ENCODE data around the gene MUC22. TPM values are rescaled to one million over a fixed set of nuclear protein-coding genes. Genes with fewer than 3 reads are reported as not detected.

The MUC22 gene
- total and polyA plus RNA-seq, 10 of the 15 experiments (the other 5 are each of a cell fraction or from before 2014, with no cell fraction given), result under 0.01 to 0.09 (median 0.04) TPM; not detected in 4

DNA sequence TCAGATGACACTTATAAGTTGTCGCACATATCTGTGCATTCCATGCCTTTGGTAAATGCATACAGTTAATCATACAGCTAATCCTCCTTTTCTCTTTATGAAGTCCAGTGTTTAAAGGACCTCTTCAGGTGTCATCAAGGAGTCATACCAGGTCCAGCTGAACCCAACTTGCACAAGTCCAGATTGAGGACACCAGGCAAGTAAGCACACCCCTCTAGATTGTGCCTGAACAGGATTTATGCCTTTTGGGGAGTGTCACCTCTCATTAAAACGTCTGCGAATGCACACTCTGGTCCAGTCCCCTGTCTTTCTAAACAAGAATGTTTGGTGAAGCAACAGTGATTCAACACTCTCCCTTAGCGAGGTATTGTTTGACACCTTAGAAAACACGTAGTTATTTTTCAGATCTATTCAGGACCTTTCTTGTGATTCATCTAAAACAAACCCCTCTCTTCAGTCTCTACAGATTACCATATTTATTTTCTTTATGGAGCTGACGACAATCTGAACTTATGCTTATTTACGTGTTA lies 53.7 kb downstream of the MUC22 start:
- Histone ChIP-seq H3K4me3 (no peak overlapping the region), H3K27me3 (replicated peaks in 1 of 2; ENCODE audit: control insufficient read depth in 2 of 2, insufficient read depth in 2 of 2, low read length in 1 of 2) (no peaks in the 10 kb centered on the region; a peak in 1 of 4 replicates), H3K79me2 (ENCODE audit: control insufficient read depth, insufficient read depth, low read length) (no peaks in the 10 kb centered on the region), H3K9ac (ENCODE audit: control insufficient read depth, insufficient read depth, low read length) (no peak overlapping the region), H3K27ac (ENCODE audit: control insufficient read depth, insufficient read depth) (no peak overlapping the region), H3K9me3 (replicated peaks; ENCODE audit: control insufficient read depth, insufficient read depth, low read length) (no peaks in the 10 kb centered on the region), H4K20me1 (ENCODE audit: control insufficient read depth, insufficient read depth) (no peaks in the 10 kb centered on the region), H2AFZ (ENCODE audit: control insufficient read depth, low read depth, low read length) (no peak overlapping the region), H3K36me3 (ENCODE audit: control insufficient read depth in 2 of 2, insufficient read depth in 2 of 2, low read length in 1 of 2) (no peaks in the 10 kb centered on the region), H3K4me1 (ENCODE audit: control insufficient read depth, insufficient read depth, low read length) (no peaks in the 10 kb centered on the region), H3K4me2 (ENCODE audit: control insufficient read depth, insufficient read depth) (no peak overlapping the region)
- DNase-seq (ENCODE audit: low read depth, low spot score) (no peak), FAIRE-seq (no peak), ATAC-seq (no peak)
- CTCF ChIA-PET, result interaction anchor here (0.6 to 5.1 kb wide), 3 partner anchors 16 to 148 kb away, joined by 3 to 27 read pairs (median 6); no protein-coding TSS in a partner anchor
- 59% methylated on average over 7 of the region's 7 CpGs for WGBS (ENCODE audit: insufficient coverage, insufficient replicate concordance, low lambda C conversion rate, missing lambda C conversion rate)
- TF ChIP-seq HDGF (IDR thresholded peaks at IDR 0.05) (no peak), SMC3 (IDR thresholded peaks at IDR 0.05; ENCODE audit: borderline replicate concordance, low read length) (no peak), JUNB (IDR thresholded peaks at IDR 0.05) (no peak), EED (IDR thresholded peaks at IDR 0.05; ENCODE audit: low read depth) (no peak), TARDBP (IDR thresholded peaks at IDR 0.05; ENCODE audit: borderline replicate concordance) (no peak), RB1 (IDR thresholded peaks at IDR 0.05; ENCODE audit: borderline replicate concordance) (no peak)
- TF ChIP-seq, protein P1, sequence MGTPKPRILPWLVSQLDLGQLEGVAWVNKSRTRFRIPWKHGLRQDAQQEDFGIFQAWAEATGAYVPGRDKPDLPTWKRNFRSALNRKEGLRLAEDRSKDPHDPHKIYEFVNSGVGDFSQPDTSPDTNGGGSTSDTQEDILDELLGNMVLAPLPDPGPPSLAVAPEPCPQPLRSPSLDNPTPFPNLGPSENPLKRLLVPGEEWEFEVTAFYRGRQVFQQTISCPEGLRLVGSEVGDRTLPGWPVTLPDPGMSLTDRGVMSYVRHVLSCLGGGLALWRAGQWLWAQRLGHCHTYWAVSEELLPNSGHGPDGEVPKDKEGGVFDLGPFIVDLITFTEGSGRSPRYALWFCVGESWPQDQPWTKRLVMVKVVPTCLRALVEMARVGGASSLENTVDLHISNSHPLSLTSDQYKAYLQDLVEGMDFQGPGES (IDR thresholded peaks at IDR 0.05), result no peak
- TF ChIP-seq, protein P2, sequence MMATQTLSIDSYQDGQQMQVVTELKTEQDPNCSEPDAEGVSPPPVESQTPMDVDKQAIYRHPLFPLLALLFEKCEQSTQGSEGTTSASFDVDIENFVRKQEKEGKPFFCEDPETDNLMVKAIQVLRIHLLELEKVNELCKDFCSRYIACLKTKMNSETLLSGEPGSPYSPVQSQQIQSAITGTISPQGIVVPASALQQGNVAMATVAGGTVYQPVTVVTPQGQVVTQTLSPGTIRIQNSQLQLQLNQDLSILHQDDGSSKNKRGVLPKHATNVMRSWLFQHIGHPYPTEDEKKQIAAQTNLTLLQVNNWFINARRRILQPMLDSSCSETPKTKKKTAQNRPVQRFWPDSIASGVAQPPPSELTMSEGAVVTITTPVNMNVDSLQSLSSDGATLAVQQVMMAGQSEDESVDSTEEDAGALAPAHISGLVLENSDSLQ (IDR thresholded peaks at IDR 0.05), result no peak
- intact Hi-C loops (cut with micrococcal nuclease; ENCODE audit: unreplicated experiment), result no loop called here
- POLR2A ChIA-PET, result no interaction called here
- BruUV-seq (replicated peaks), result no TSS peak
- RAD21 ChIA-PET (ENCODE audit: unreplicated experiment), result no interaction called here
- in situ Hi-C loops (cut with MboI), result no loop called here
- SMC1A ChIA-PET (ENCODE audit: uncharacterized antibody, unreplicated experiment), result interaction anchor here (0.8 kb wide), 1 partner anchor 265 kb away, joined by 3 read pairs; no protein-coding TSS in a partner anchor

Measured in GM12878 (cell line).